ENCODE results near the gene TLR10.

- TF ChIP-seq CTCF (conservative IDR thresholded peaks at IDR 0.05) (no peak), EZH2 (IDR thresholded peaks at IDR 0.05; ENCODE audit: low read depth) (no peak)
Observed at GRCh38 chr4:38723726-38724474, 58.9 kb downstream of the TLR10 start.
